Gastrocnemius medialis (tissue), 4 donors: ENCODE results near the gene EFCAB6. TPM values are rescaled to one million over a fixed set of nuclear protein-coding genes. Genes with fewer than 3 reads are reported as not detected.

Experiments
- ATAC-seq, 2 donors: fragments of 150-250 bp; one replicate each; pipeline ENCODE4 v1.9.1; 2016
- DNase-seq, 2 donors: peaks; one replicate each; pipeline ENCODE4 v3.0.0-alpha.2; 2019
- H3K27ac ChIP-seq, 4 donors: fragments of 200-600 bp; sonication (generic); 1 replicate in 1 of 4; 2 replicates in 3 of 4; pipeline ENCODE4 v1.5.1; 2016 to 2018; ENCODE audit warnings: mild to moderate bottlenecking in 2 of 4, moderate library complexity in 1 of 4
- H3K27me3 ChIP-seq, 3 donors: fragments of 200-600 bp; sonication (generic) in 2 of 3; 1 replicate in 1 of 3; 2 replicates in 2 of 3; pipeline versions ENCODE4 v1.5.1 to v1.6.0; 2016 to 2019; ENCODE audit warnings: mild to moderate bottlenecking in 1 of 3, moderate library complexity in 1 of 3
- H3K36me3 ChIP-seq, 2 donors: fragments of 200-600 bp; sonication (generic) in 1 of 2; one replicate each; pipeline ENCODE4 v1.5.1; 2017 to 2018
- H3K4me1 ChIP-seq, 2 donors: fragments of 200-600 bp; sonication (generic) in 1 of 2; one replicate each; pipeline ENCODE4 v1.5.1; 2016 to 2017; ENCODE audit warnings: mild to moderate bottlenecking in 2 of 2
- H3K4me3 ChIP-seq, 4 donors: fragments of 200-600 bp; sonication (generic) in 3 of 4; 1 replicate in 1 of 4; 2 replicates in 3 of 4; pipeline ENCODE4 v1.5.1; 2016 to 2019; ENCODE audit warnings: mild to moderate bottlenecking in 2 of 4
- H3K9me3 ChIP-seq, 3 donors: fragments of 200-600 bp; sonication (generic) in 2 of 3; 1 replicate in 1 of 3; 2 replicates in 2 of 3; pipeline ENCODE4 v1.5.1; 2016 to 2019
- CTCF ChIP-seq, 5 experiments: fragments of 450-650 bp in 3 of 5; fragments of 200-600 bp in 2 of 5; sonication (generic) in 2 of 5; IDR thresholded peaks in 4 of 5; conservative IDR thresholded peaks in 1 of 5; 1 replicate in 4 of 5; 2 replicates in 1 of 5; pipeline ENCODE4 v1.5.1; 2016 to 2019; ENCODE audit warnings: antibody characterized with exemption in 5 of 5, mild to moderate bottlenecking in 3 of 5, moderate library complexity in 3 of 5
- POLR2A ChIP-seq, 2 donors: fragments of 450-650 bp; IDR thresholded peaks; one replicate each; pipeline ENCODE4 v1.6.1; 2017; ENCODE audit warnings: antibody characterized with exemption in 2 of 2, mild to moderate bottlenecking in 2 of 2, moderate library complexity in 2 of 2
- in situ Hi-C, 4 donors: fragments of 200-750 bp; cut with MboI; loops; one replicate each; pipeline versions ENCODE4 v1.15.0 to v1.8.0; 2017; ENCODE audit warnings: low sequenced_read_pairs in 4 of 4
- intact Hi-C: fragments of 100-400 bp; cut with DNase I; formaldehyde crosslinking; loops from one replicate; pipeline ENCODE4 v1.15.1; 2023; ENCODE audit warnings: low total_unique reads
- total RNA-seq, 4 donors: library from RNA; depleted of rRNA; stranded (reverse); fragments of >200 nt; gene quantifications; one replicate each; pipeline versions ENCODE4 v1.1.0 to v1.2.3, GENCODE V29; 2016

EFCAB6 gene
- total RNA-seq, 4 donors from 2014 or later: 0.07 to 4.4 (median 0.28) TPM

DNA sequence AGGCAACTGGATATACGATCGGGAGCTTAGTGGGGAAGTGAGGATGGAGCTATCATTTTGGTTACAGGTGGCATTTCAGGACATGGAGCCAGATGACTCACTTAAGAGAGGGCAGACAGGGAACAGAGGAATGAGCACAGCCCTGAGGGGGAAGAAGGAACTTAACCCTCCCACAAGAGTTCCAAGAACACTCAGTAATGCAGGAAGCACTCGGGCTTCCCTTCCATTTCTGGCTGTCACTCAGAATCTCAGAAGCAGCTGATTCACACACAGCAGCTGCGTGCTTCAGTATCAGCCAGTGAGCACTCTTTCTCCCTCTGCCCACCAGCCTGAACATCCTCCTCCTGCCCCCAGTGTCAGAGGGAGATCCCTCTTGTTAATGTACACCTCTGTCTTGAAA is 34.8 kb downstream of the EFCAB6 start:
- H3K4me1 ChIP-seq: no peaks in the 10 kb centered on the region
- H3K27ac ChIP-seq: no peak overlapping the region
- H3K36me3 ChIP-seq: no peaks in the 10 kb centered on the region
- intact Hi-C loops (no loop called here), in situ Hi-C loops (no loop called here)
- ATAC-seq (peak in 1 of 2 donors; percentile 63), DNase-seq (no peak)
- no peak for TF ChIP-seq POLR2A (IDR thresholded peaks at IDR 0.05)
- no peak for TF ChIP-seq CTCF (IDR thresholded peaks at IDR 0.05 in 4 of 5, conservative IDR thresholded peaks at IDR 0.05 in 1 of 5)
- H3K27me3 ChIP-seq: no peaks in the 10 kb centered on the region
- H3K9me3 ChIP-seq: no peaks in the 10 kb centered on the region
- H3K4me3 ChIP-seq: no peak overlapping the region

- H3K4me3 ChIP-seq: no peak overlapping the region
- no peaks in the 10 kb centered on the region for H3K9me3 ChIP-seq
- DNase-seq (no peak), ATAC-seq (no peak)
- TF ChIP-seq CTCF (IDR thresholded peaks at IDR 0.05 in 4 of 5, conservative IDR thresholded peaks at IDR 0.05 in 1 of 5) (no peak), POLR2A (IDR thresholded peaks at IDR 0.05) (no peak)
- no peaks in the 10 kb centered on the region for H3K36me3 ChIP-seq
- H3K27ac ChIP-seq: no peak overlapping the region
- no peaks in the 10 kb centered on the region for H3K4me1 ChIP-seq
- H3K27me3 ChIP-seq: no peaks in the 10 kb centered on the region
- intact Hi-C loops: no loop called here
- in situ Hi-C loops: no loop called here
These were observed 35.9 kb downstream of the EFCAB6 start for GRCh38 chr22:43776081-43776670.

DNA sequence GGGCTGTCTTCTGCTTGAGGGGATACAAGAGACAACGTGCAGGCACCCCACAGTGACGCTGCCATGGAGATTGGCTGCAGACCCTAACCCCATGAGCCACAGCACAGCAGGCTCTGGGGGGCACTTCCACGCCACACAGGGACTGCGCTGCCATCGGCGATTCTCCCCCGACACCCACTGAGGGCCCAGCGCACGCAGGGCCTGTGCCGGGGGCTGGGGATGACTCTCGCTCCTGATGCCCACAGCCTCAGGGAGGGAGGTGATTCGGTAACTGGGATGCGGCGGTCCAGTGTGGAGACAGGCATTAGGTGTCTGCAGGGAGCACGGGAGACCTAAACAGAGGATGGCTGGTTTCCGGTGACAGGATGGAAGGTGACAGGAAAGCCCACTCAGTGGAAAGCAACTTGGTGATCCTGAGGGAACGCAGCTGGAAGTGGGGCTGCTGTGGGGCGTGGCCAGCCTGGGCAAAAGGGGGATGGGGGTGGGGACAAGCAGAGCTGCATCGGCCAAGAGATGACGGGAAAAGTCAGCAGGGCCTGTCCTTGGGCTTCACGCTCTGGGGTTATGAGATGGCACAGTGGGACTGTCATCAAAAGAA is 37.7 kb downstream of the EFCAB6 start:
- Histone ChIP-seq H3K4me1 (no peaks in the 10 kb centered on the region), H3K9me3 (no peaks in the 10 kb centered on the region), H3K27ac (no peak overlapping the region), H3K4me3 (no peak overlapping the region), H3K27me3 (no peaks in the 10 kb centered on the region), H3K36me3 (no peaks in the 10 kb centered on the region)
- no peak for DNase-seq
- TF ChIP-seq POLR2A (IDR thresholded peaks at IDR 0.05) (no peak), CTCF (IDR thresholded peaks at IDR 0.05 in 4 of 5, conservative IDR thresholded peaks at IDR 0.05 in 1 of 5) (no peak)
- intact Hi-C loops: no loop called here
- in situ Hi-C loops: no loop called here
- ATAC-seq: no peak

GRCh38 chr22:43772831-43773230 is 39.3 kb downstream of the EFCAB6 start:
- H3K27me3 ChIP-seq: no peaks in the 10 kb centered on the region
- intact Hi-C loops: no loop called here
- no peaks in the 10 kb centered on the region for H3K9me3 ChIP-seq
- H3K4me3 ChIP-seq: no peak overlapping the region
- ATAC-seq (no peak), DNase-seq (no peak)
- H3K27ac ChIP-seq: no peak overlapping the region
- in situ Hi-C loops: no loop called here
- TF ChIP-seq POLR2A (IDR thresholded peaks at IDR 0.05) (no peak), CTCF (IDR thresholded peaks at IDR 0.05 in 4 of 5, conservative IDR thresholded peaks at IDR 0.05 in 1 of 5) (no peak)
- no peaks in the 10 kb centered on the region for H3K4me1 ChIP-seq
- no peaks in the 10 kb centered on the region for H3K36me3 ChIP-seq

DNA sequence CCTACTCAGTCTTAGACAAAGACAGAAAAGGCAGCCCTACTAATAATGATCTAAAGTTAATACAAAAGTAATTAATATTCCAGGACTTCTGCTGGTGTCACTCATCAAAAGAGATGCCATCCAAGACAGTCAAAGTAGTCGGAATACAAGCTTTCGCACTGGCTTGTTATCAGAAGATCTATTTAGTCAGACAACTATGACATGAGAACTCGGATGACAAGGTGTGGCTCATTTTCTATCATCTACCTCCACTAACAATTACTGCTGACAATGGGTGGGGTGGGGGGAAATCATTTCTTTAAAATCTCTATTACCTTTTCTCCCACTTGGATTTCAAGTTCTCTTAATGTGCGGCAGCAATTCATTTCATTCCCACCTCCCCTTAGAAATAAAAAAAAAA is 56.7 kb downstream of the EFCAB6 start:
- TF ChIP-seq POLR2A (IDR thresholded peaks at IDR 0.05): no peak
- no peak for TF ChIP-seq CTCF (IDR thresholded peaks at IDR 0.05 in 4 of 5, conservative IDR thresholded peaks at IDR 0.05 in 1 of 5)
- intact Hi-C loops: no loop called here

More for the DNA sequence above, 56.7 kb downstream of the EFCAB6 start:
- H3K9me3 ChIP-seq: no peaks in the 10 kb centered on the region
- H3K4me1 ChIP-seq: no peaks in the 10 kb centered on the region
- ATAC-seq (no peak), DNase-seq (no peak)
- no peaks in the 10 kb centered on the region for H3K36me3 ChIP-seq
- H3K27ac ChIP-seq: no peak overlapping the region
- in situ Hi-C loops: no loop called here
- H3K4me3 ChIP-seq: no peak overlapping the region
- no peaks in the 10 kb centered on the region for H3K27me3 ChIP-seq
